H9 (cell line): Measurements from ENCODE around the gene CD2AP. TPM values are rescaled to one million over a fixed set of nuclear protein-coding genes. Genes with fewer than 3 reads are reported as not detected.

Source experiments
- DNase-seq: peaks from one replicate; pipeline ENCODE4 v3.0.0-alpha.2; 2017
- H2AFZ ChIP-seq: one replicate; pipeline ENCODE4 v1.6.1; 2013; ENCODE audit warnings: mild to moderate bottlenecking, low read length, control low read depth, moderate library complexity
- H2AK5ac ChIP-seq: 2 replicates; pipeline ENCODE4 v1.6.1; 2013; ENCODE audit warnings: low read length, control low read depth, mixed read lengths; ENCODE audit not compliant: insufficient read length
- H2BK120ac ChIP-seq: one replicate; pipeline ENCODE4 v1.6.1; 2013; ENCODE audit warnings: low read depth, mild to moderate bottlenecking, low read length, control low read depth, inconsistent platforms; ENCODE audit not compliant: poor library complexity, severe bottlenecking
- H2BK12ac ChIP-seq: 2 replicates; pipeline ENCODE4 v1.6.1; 2013; ENCODE audit warnings: low read length, control low read depth, mixed read lengths, low read depth; ENCODE audit not compliant: insufficient read length
- H2BK15ac ChIP-seq: 2 replicates; pipeline ENCODE4 v1.6.1; 2013; ENCODE audit warnings: low read depth, low read length, control low read depth
- H2BK20ac ChIP-seq: one replicate; pipeline ENCODE4 v1.6.1; 2013; ENCODE audit warnings: low read depth, mild to moderate bottlenecking, low read length, control low read depth, inconsistent platforms; ENCODE audit not compliant: poor library complexity, severe bottlenecking
- H2BK5ac ChIP-seq: 2 replicates; pipeline ENCODE4 v1.6.1; 2013; ENCODE audit warnings: low read length, control low read depth, mixed read lengths; ENCODE audit not compliant: insufficient read length
- H3K14ac ChIP-seq: 2 replicates; pipeline ENCODE4 v1.6.1; 2013; ENCODE audit warnings: low read length, control low read depth; ENCODE audit not compliant: insufficient read depth
- H3K18ac ChIP-seq: 2 replicates; pipeline ENCODE4 v1.6.1; 2013; ENCODE audit warnings: low read depth, mild to moderate bottlenecking, mixed read lengths, low read length, control low read depth; ENCODE audit not compliant: insufficient read length
- H3K23ac ChIP-seq: 2 replicates; pipeline ENCODE4 v1.6.1; 2013; ENCODE audit warnings: low read length, control low read depth, mixed read lengths, low read depth; ENCODE audit not compliant: insufficient read length
- H3K23me2 ChIP-seq: 2 replicates; pipeline ENCODE4 v1.6.1; 2013; ENCODE audit warnings: low read depth, mild to moderate bottlenecking, mixed read lengths, low read length, control low read depth; ENCODE audit not compliant: insufficient read length, poor library complexity, severe bottlenecking
- H3K27ac ChIP-seq: 2 replicates; pipeline ENCODE4 v1.5.1; 2013; ENCODE audit warnings: low read length, control low read depth, mixed read lengths, low read depth; ENCODE audit not compliant: insufficient read length
- H3K27me3 ChIP-seq: 2 replicates; pipeline ENCODE4 v1.6.1; 2013; ENCODE audit warnings: low read length, control low read depth, inconsistent platforms; ENCODE audit not compliant: insufficient read depth
- H3K4ac ChIP-seq: 2 replicates; pipeline ENCODE4 v1.6.1; 2013; ENCODE audit warnings: low read depth, mild to moderate bottlenecking, control low read depth, inconsistent platforms, low read length, moderate library complexity
- H3K4me1 ChIP-seq: 2 replicates; pipeline ENCODE4 v1.6.1; 2013; ENCODE audit warnings: low read length, control low read depth, inconsistent platforms; ENCODE audit not compliant: insufficient read depth
- H3K4me2 ChIP-seq: 2 replicates; pipeline ENCODE4 v1.6.1; 2013; ENCODE audit warnings: low read length, control low read depth, mixed read lengths; ENCODE audit not compliant: insufficient read length, insufficient read depth
- H3K56ac ChIP-seq: 2 replicates; pipeline ENCODE4 v1.6.1; 2013; ENCODE audit warnings: low read depth, mild to moderate bottlenecking, mixed read lengths, low read length, control low read depth; ENCODE audit not compliant: insufficient read length
- H3K79me1 ChIP-seq: 2 replicates; pipeline ENCODE4 v1.6.1; 2013; ENCODE audit warnings: low read depth, mild to moderate bottlenecking, moderate library complexity, low read length, control low read depth, inconsistent platforms; ENCODE audit not compliant: insufficient read depth, poor library complexity, severe bottlenecking
- H3K79me2 ChIP-seq: 2 replicates; pipeline ENCODE4 v1.6.1; 2013; ENCODE audit warnings: low read length, control low read depth, inconsistent platforms; ENCODE audit not compliant: insufficient read depth
- H3K9ac ChIP-seq: 2 replicates; pipeline ENCODE4 v1.6.1; 2013; ENCODE audit warnings: low read length, control low read depth, mixed read lengths; ENCODE audit not compliant: insufficient read length; ENCODE audit errors: extremely low read depth
- H3K9me3 ChIP-seq: one replicate; pipeline ENCODE4 v1.6.1; 2013; ENCODE audit warnings: low read depth, low read length, inconsistent platforms; ENCODE audit not compliant: control insufficient read depth
- H3T11ph ChIP-seq: one replicate; pipeline ENCODE4 v1.6.1; 2013; ENCODE audit warnings: mild to moderate bottlenecking, low read length, control low read depth, inconsistent platforms
- H4K20me1 ChIP-seq: one replicate; pipeline ENCODE4 v1.6.1; 2013; ENCODE audit not compliant: control insufficient read depth, insufficient read length, insufficient read depth
- H4K5ac ChIP-seq: 2 replicates; pipeline ENCODE4 v1.6.1; 2013; ENCODE audit warnings: low read depth, mild to moderate bottlenecking, mixed read lengths, low read length, control low read depth; ENCODE audit not compliant: insufficient read length
- H4K8ac ChIP-seq: replicated peaks from 2 replicates; pipeline ENCODE4 v1.6.1; 2013; ENCODE audit warnings: low read length, control low read depth, mixed read lengths, low read depth; ENCODE audit not compliant: insufficient read length
- H4K91ac ChIP-seq: 2 replicates; pipeline ENCODE4 v1.6.1; 2013; ENCODE audit warnings: low read depth, mild to moderate bottlenecking, moderate library complexity, mixed read lengths, low read length, control low read depth; ENCODE audit not compliant: insufficient read length
- H3K27ac Mint-ChIP-seq, 3 experiments: 2 replicates in 2 of 3; 3 replicates in 1 of 3; pipeline ENCODE4 v1.8.0; 2020 to 2021; ENCODE audit warnings: mixed read lengths in 3 of 3, mild to moderate bottlenecking in 1 of 3, moderate library complexity in 1 of 3
- H3K27me3 Mint-ChIP-seq: 2 replicates; pipeline ENCODE4 v1.8.0; 2021; ENCODE audit warnings: low read depth, mild to moderate bottlenecking, moderate library complexity, mixed read lengths
- H3K36me3 Mint-ChIP-seq, 3 experiments: 2 replicates in 2 of 3; 3 replicates in 1 of 3; pipeline ENCODE4 v1.8.0; 2020 to 2021; ENCODE audit warnings: low read depth in 3 of 3, mixed read lengths in 3 of 3; ENCODE audit not compliant: insufficient read depth in 1 of 3
- H3K4me1 Mint-ChIP-seq, 2 experiments: 2 replicates each; pipeline ENCODE4 v1.8.0; 2020; ENCODE audit warnings: mixed read lengths in 2 of 2
- H3K4me3 Mint-ChIP-seq, 2 experiments: 2 replicates in 1 of 2; 3 replicates in 1 of 2; pipeline ENCODE4 v1.8.0; 2020 to 2021; ENCODE audit warnings: mild to moderate bottlenecking in 2 of 2, mixed read lengths in 2 of 2, moderate library complexity in 1 of 2
- H3K9me3 Mint-ChIP-seq, 2 experiments: 2 replicates in 1 of 2; 3 replicates in 1 of 2; pipeline ENCODE4 v1.8.0; 2020; ENCODE audit warnings: mild to moderate bottlenecking in 2 of 2, mixed read lengths in 2 of 2, moderate library complexity in 1 of 2
- WGBS: extraction: QIAGEN DNeasy Blood & Tissue Kit; methylation state at CpG from one replicate; pipeline ENCODE4 v1.1.7; 2013; ENCODE audit warnings: missing lambda C conversion rate, low lambda C conversion rate, mixed read lengths; ENCODE audit not compliant: insufficient read length; ENCODE audit errors: extremely low coverage; 5-methylcytosine and 5-hydroxymethylcytosine counted together
- total RNA-seq: library from RNA; stranded (reverse); gene quantifications from 2 replicates; pipeline ENCODE4 v1.2.1, GENCODE V29; 2021
- TF ChIP-seq, protein P1 (sequence below): fragments of 200-600 bp; sonication (generic); conservative IDR thresholded peaks from 3 replicates; pipeline ENCODE4 v1.8.0; 2021; ENCODE audit warnings: antibody characterized with exemption, mild to moderate bottlenecking

Gene CD2AP
- total RNA-seq, 1 experiment from 2014 or later = 50.1 TPM

DNA sequence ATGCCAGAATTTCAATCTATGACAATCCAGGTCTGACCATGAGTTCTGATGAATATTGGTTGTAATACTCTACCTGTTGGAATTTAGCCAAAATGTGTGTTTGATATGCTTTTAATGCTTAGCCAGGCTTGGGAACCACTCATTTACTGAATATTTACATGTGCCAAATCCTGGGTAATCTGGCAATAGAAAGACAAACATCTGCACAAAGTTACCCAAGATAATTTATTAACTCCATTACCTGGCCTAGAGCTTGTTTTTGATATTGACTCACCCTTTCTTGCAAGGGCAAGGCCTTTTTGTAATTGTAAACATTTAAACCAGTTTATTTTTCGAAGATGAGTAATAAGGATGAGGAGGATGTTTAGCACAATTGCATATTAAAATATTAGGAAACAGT, 13.5 kb upstream of the CD2AP start:
- no peak overlapping the region for H2AK5ac ChIP-seq
- H3K4me3 Mint-ChIP-seq = no peak overlapping the region
- H3K36me3 Mint-ChIP-seq = 0 out of 7 replicates have a peak, but pooled peaks cover 0 to 4% (median 0%) of the 10 kb centered on the region in 3 experiments
- no peak overlapping the region for H3K9ac ChIP-seq
- H2AFZ ChIP-seq = no peak overlapping the region
- TF ChIP-seq, protein P1, sequence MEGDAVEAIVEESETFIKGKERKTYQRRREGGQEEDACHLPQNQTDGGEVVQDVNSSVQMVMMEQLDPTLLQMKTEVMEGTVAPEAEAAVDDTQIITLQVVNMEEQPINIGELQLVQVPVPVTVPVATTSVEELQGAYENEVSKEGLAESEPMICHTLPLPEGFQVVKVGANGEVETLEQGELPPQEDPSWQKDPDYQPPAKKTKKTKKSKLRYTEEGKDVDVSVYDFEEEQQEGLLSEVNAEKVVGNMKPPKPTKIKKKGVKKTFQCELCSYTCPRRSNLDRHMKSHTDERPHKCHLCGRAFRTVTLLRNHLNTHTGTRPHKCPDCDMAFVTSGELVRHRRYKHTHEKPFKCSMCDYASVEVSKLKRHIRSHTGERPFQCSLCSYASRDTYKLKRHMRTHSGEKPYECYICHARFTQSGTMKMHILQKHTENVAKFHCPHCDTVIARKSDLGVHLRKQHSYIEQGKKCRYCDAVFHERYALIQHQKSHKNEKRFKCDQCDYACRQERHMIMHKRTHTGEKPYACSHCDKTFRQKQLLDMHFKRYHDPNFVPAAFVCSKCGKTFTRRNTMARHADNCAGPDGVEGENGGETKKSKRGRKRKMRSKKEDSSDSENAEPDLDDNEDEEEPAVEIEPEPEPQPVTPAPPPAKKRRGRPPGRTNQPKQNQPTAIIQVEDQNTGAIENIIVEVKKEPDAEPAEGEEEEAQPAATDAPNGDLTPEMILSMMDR = no peak
- H3K4me2 ChIP-seq = no peak overlapping the region
- 0 out of 4 replicates have a peak, but pooled peaks cover 0 to 3% of the 10 kb centered on the region in 2 experiments for H3K4me1 Mint-ChIP-seq
- H3K27ac Mint-ChIP-seq = no peak overlapping the region
- H2BK20ac ChIP-seq = no peak overlapping the region
- no peak overlapping the region for H3K4ac ChIP-seq
- no peak overlapping the region for H2BK120ac ChIP-seq
- H3K27me3 Mint-ChIP-seq = no peaks in the 10 kb centered on the region
- no peak overlapping the region for H3K14ac ChIP-seq
- no peak overlapping the region for H3K23ac ChIP-seq
- H3K4me1 ChIP-seq = no peaks in the 10 kb centered on the region
- no peak overlapping the region for H3K27ac ChIP-seq
- H3K18ac ChIP-seq = no peak overlapping the region
- no peaks in the 10 kb centered on the region for H4K20me1 ChIP-seq
- H3T11ph ChIP-seq = no peak overlapping the region
- H2BK15ac ChIP-seq = no peak overlapping the region
- no CpG with 5 or more reads among the region's 1 CpG for WGBS
- peaks cover 0 to 4% of the 10 kb centered on the region in 2 experiments; a peak in 2 of 5 replicates for H3K9me3 Mint-ChIP-seq
- DNase-seq = no peak
- H3K79me2 ChIP-seq = no peaks in the 10 kb centered on the region
- H2BK12ac ChIP-seq = no peak overlapping the region
- no peak overlapping the region for H4K91ac ChIP-seq
- H3K23me2 ChIP-seq = no peaks in the 10 kb centered on the region
- no peak overlapping the region for H4K5ac ChIP-seq
- no peak overlapping the region for H4K8ac ChIP-seq
- H3K27me3 ChIP-seq = no peaks in the 10 kb centered on the region
- H2BK5ac ChIP-seq = no peak overlapping the region
- H3K79me1 ChIP-seq = no peaks in the 10 kb centered on the region
- no peaks in the 10 kb centered on the region for H3K9me3 ChIP-seq
- H3K56ac ChIP-seq = no peak overlapping the region
